ENCODE data around the gene BEND4. TPM values are rescaled to one million over a fixed set of nuclear protein-coding genes. Genes with fewer than 3 reads are reported as not detected.

The BEND4 gene
- total and polyA plus RNA-seq, 4 donors: 1.4 to 5.0 (median 3.2) TPM

DNA sequence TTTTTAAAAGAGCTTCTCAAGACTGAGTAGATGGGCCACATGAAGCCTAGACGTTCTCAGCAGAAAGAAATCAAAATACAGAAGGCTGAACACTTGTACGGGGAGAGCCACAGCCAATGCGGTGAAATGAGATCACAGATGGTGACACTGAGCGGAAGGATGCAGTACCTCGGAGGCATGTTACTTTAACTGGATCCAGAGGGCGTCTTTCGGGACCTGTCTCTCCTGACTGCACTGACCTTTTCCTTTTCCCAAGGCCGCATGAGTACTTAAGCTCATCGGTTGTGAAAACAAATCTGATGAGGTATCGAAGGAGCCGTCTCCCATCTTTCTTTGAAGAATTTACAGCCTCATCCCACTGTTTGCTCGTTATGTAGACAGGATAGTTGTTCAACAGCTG, 32.6 kb downstream of the BEND4 start:
- Histone ChIP-seq H3K4me3 (ENCODE audit: low read depth, low read length) (no peak overlapping the region), H3K9me3 (ENCODE audit: control insufficient read depth, insufficient read depth, low read length) (no peaks in the 10 kb centered on the region), H3K27ac (ENCODE audit: low read depth, low read length) (no peak overlapping the region), H3K36me3 (ENCODE audit: control insufficient read depth, insufficient read depth, low read length) (no peaks in the 10 kb centered on the region), H3K27me3 (ENCODE audit: control insufficient read depth, insufficient read depth, low read length) (no peaks in the 10 kb centered on the region), H3K4me1 (ENCODE audit: control insufficient read depth, insufficient read depth, low read length) (no peaks in the 10 kb centered on the region)
- WGBS (ENCODE audit: insufficient coverage): 60% methylated on average over 9 of the region's 12 CpGs
- DNase-seq (ENCODE audit: low read depth in 4 of 6, low spot score in 6 of 6): peak in 2 of 6 donors; percentile 9 to 47

DNA sequence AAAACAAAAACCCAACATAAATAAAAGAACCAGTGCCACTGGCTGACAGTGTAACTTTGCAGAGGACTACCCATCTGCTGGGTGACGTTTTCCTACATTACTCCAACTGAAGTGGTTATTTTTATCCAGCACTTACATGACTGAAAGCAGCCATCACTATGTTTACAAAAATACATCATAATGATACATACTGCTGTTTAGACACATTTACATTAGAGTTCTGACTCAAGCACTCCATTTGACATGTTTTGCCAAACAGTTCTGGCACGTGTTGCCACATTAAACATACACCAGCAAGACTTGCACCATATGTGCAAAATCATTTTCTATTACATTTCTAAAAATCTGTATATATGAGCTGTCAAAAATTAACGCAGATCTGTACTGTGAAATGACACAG, 39.6 kb downstream of the BEND4 start:
- no peak overlapping the region for H3K27ac ChIP-seq (ENCODE audit: low read depth, low read length)
- 90% methylated on average over 1 of the region's 3 CpGs for WGBS (ENCODE audit: insufficient coverage)
- peak in 2 of 6 donors; percentile 10 to 79 for DNase-seq (ENCODE audit: low read depth in 4 of 6, low spot score in 6 of 6)

DNA sequence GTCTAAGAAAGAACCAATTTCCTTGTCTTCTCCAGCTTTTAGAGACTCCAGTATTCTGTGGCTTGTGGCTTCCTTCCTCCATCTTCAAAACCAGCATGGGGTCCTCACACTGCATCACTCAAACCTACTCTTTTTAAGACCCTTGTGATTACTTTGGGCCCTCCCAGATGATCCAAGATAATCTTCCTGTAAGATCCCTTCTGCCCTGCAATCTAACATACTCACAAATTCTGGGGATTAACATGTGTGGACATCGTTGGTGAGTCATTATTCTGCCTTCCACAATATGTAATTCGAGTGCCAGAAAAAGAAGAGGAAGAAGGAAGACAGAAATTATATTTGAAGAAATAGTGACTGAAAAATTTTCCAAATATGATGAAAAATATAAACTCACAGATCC, 47.9 kb downstream of the BEND4 start:
- Histone ChIP-seq H3K4me3 (ENCODE audit: low read depth, low read length) (no peak overlapping the region), H3K36me3 (ENCODE audit: control insufficient read depth, insufficient read depth, low read length) (no peaks in the 10 kb centered on the region), H3K9me3 (ENCODE audit: control insufficient read depth, insufficient read depth, low read length) (no peaks in the 10 kb centered on the region), H3K27me3 (ENCODE audit: control insufficient read depth, insufficient read depth, low read length) (no peaks in the 10 kb centered on the region), H3K27ac (ENCODE audit: low read depth, low read length) (no peak overlapping the region), H3K4me1 (ENCODE audit: control insufficient read depth, insufficient read depth, low read length) (no peaks in the 10 kb centered on the region)
- no peak for DNase-seq (ENCODE audit: low read depth in 4 of 6, low spot score in 6 of 6)
- WGBS (ENCODE audit: insufficient coverage): no CpG with 5 or more reads among the region's 2 CpGs

More for the DNA sequence above, 39.6 kb downstream of the BEND4 start:
- no peaks in the 10 kb centered on the region for H3K9me3 ChIP-seq (ENCODE audit: control insufficient read depth, insufficient read depth, low read length)
- no peak overlapping the region for H3K4me3 ChIP-seq (ENCODE audit: low read depth, low read length)
- H3K27me3 ChIP-seq (ENCODE audit: control insufficient read depth, insufficient read depth, low read length): no peaks in the 10 kb centered on the region
- no peaks in the 10 kb centered on the region for H3K4me1 ChIP-seq (ENCODE audit: control insufficient read depth, insufficient read depth, low read length)
- H3K36me3 ChIP-seq (ENCODE audit: control insufficient read depth, insufficient read depth, low read length): no peaks in the 10 kb centered on the region

DNA sequence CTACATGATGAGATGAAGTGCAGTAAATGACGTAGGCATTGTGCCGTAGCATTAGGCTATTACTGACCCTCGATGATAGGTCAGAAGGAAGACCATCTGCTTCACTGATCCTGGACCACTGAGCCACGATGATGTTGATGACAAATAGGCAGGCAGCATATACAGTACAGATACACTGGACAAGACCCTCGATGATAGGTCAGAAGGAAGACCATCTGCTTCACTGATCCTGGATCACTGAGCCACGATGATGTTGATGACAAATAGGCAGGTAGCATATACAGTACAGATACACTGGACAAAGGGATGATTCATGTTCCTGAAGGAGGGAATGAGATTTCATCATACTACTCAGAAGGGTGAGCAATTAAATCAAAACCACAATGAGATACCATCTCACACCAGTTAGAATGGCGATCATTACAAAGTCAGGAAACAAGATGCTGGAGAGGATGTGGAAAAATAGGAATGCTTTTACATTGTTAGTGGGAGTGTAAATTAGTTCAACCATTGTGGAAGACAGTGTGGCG, 50.9 kb downstream of the BEND4 start:
- DNase-seq (ENCODE audit: low read depth in 4 of 6, low spot score in 6 of 6): no peak
- H3K4me1 ChIP-seq (ENCODE audit: control insufficient read depth, insufficient read depth, low read length): no peaks in the 10 kb centered on the region
- no peak overlapping the region for H3K4me3 ChIP-seq (ENCODE audit: low read depth, low read length)
- H3K36me3 ChIP-seq (ENCODE audit: control insufficient read depth, insufficient read depth, low read length): no peaks in the 10 kb centered on the region
- 100% methylated on average over 5 of the region's 8 CpGs for WGBS (ENCODE audit: insufficient coverage)
- no peaks in the 10 kb centered on the region for H3K9me3 ChIP-seq (ENCODE audit: control insufficient read depth, insufficient read depth, low read length)
- no peaks in the 10 kb centered on the region for H3K27me3 ChIP-seq (ENCODE audit: control insufficient read depth, insufficient read depth, low read length)
- no peak overlapping the region for H3K27ac ChIP-seq (ENCODE audit: low read depth, low read length)

DNA sequence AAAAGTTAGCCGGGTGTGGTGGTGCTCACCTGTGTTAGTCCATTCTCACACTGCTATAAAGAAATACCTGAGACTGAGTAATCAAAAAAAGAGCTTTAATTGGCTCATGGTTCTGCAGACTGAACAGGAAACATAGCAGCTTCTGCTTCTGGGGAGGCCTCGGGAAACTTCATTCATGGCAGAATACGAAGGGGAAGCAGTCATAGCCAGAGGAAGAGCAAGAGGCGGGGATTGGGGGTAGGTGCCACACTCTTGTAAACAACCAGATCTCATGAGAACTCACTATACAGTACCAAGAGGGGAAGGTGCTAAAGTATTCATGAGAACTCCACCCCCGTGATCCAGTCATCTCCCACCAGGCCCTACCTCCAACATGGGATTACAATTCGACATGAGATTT, 64.1 kb downstream of the BEND4 start:
- Histone ChIP-seq H3K4me1 (ENCODE audit: control insufficient read depth, insufficient read depth, low read length) (no peaks in the 10 kb centered on the region), H3K27ac (ENCODE audit: low read depth, low read length) (no peak overlapping the region), H3K27me3 (ENCODE audit: control insufficient read depth, insufficient read depth, low read length) (no peaks in the 10 kb centered on the region), H3K4me3 (ENCODE audit: low read depth, low read length) (no peak overlapping the region), H3K36me3 (ENCODE audit: control insufficient read depth, insufficient read depth, low read length) (peaks cover 3% of the 10 kb centered on the region), H3K9me3 (ENCODE audit: control insufficient read depth, insufficient read depth, low read length) (no peaks in the 10 kb centered on the region)
- DNase-seq (ENCODE audit: low read depth in 4 of 6, low spot score in 6 of 6): no peak
- WGBS (ENCODE audit: insufficient coverage): no CpG with 5 or more reads among the region's 6 CpGs

DNA sequence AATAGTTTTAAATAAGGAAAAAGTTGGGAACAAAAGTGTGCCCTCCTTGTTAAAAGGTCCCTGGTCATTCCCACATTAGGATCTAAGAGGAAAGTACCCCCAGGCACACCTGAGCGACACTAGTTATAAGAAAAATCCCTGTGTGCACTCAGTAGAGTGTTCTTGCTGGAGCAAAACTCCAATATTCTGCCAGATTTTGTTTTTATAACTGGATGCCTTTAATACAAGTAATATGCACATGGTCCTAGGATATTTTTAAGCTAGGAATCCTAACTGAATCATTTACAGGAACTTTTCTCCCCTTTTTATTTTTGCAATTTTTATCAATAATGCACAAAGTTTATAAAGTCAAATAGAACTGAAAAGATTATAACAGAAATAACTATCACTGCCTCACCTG, 68.6 kb downstream of the BEND4 start:
- no peak for DNase-seq (ENCODE audit: low read depth in 4 of 6, low spot score in 6 of 6)
- H3K4me1 ChIP-seq (ENCODE audit: control insufficient read depth, insufficient read depth, low read length): no peaks in the 10 kb centered on the region
- no peaks in the 10 kb centered on the region for H3K27me3 ChIP-seq (ENCODE audit: control insufficient read depth, insufficient read depth, low read length)
- 100% methylated on average over 1 of the region's 1 CpG for WGBS (ENCODE audit: insufficient coverage)
- no peaks in the 10 kb centered on the region for H3K9me3 ChIP-seq (ENCODE audit: control insufficient read depth, insufficient read depth, low read length)
- no peak overlapping the region for H3K4me3 ChIP-seq (ENCODE audit: low read depth, low read length)
- no peak overlapping the region for H3K27ac ChIP-seq (ENCODE audit: low read depth, low read length)
- peaks cover 8% of the 10 kb centered on the region for H3K36me3 ChIP-seq (ENCODE audit: control insufficient read depth, insufficient read depth, low read length)

DNA sequence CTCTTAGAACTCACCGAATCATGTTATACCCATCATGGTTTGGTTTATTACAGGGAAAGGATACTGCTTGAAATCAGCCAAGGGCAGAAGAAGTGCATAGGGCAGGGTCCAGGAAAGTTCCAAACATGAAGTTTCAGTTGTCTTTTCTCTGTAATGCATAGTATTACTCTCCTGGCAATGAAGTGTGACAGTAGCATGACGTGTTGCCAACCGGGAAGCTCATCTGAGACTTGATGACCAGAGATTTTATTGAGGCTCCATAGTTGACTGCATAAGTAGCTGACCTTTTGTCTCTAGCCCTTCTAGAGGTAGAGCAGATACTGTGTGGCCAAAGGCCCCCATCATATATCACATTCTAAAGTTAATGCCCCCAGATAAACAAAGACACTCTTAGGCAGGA, 72.1 kb downstream of the BEND4 start:
- Histone ChIP-seq H3K4me3 (ENCODE audit: low read depth, low read length) (no peak overlapping the region), H3K27ac (ENCODE audit: low read depth, low read length) (no peak overlapping the region), H3K9me3 (ENCODE audit: control insufficient read depth, insufficient read depth, low read length) (no peaks in the 10 kb centered on the region), H3K4me1 (ENCODE audit: control insufficient read depth, insufficient read depth, low read length) (no peaks in the 10 kb centered on the region), H3K36me3 (ENCODE audit: control insufficient read depth, insufficient read depth, low read length) (peaks cover 8% of the 10 kb centered on the region), H3K27me3 (ENCODE audit: control insufficient read depth, insufficient read depth, low read length) (no peaks in the 10 kb centered on the region)
- no CpG with 5 or more reads among the region's 3 CpGs for WGBS (ENCODE audit: insufficient coverage)
- DNase-seq (ENCODE audit: low read depth in 4 of 6, low spot score in 6 of 6): no peak

DNA sequence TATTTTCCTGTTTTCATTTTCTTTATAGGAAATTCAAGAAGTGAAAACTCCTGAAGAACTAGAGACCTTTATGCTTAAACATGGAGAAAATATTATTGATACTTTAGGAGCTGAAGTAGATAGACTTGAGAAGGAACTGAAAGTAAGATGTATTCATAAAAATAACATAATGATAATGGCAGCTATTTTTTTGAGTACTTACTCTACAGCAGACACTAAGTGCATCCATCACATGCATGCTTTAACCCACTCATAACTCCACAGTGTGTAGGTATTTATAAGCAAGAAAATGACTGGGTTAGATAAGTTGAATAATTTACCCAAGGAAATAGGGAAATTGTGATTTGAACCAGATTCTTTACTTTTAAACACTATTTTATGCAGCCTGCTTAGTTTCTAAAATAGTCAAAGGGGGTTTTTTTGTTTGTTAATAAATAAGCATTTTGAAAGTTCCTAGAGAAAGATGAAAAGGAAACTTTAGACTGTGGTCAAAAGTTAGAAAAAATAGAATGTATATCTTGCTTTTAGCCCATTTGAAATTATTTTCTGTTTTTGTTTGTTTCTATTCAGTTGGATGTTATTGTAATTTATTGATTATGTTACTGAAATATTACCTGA, 74.2 kb downstream of the BEND4 start:
- no peak for DNase-seq (ENCODE audit: low read depth in 4 of 6, low spot score in 6 of 6)
- H3K4me1 ChIP-seq (ENCODE audit: control insufficient read depth, insufficient read depth, low read length): no peaks in the 10 kb centered on the region
- no peak overlapping the region for H3K4me3 ChIP-seq (ENCODE audit: low read depth, low read length)
- peaks cover 5% of the 10 kb centered on the region for H3K36me3 ChIP-seq (ENCODE audit: control insufficient read depth, insufficient read depth, low read length)
- no peaks in the 10 kb centered on the region for H3K9me3 ChIP-seq (ENCODE audit: control insufficient read depth, insufficient read depth, low read length)
- no peak overlapping the region for H3K27ac ChIP-seq (ENCODE audit: low read depth, low read length)
- no peaks in the 10 kb centered on the region for H3K27me3 ChIP-seq (ENCODE audit: control insufficient read depth, insufficient read depth, low read length)

DNA sequence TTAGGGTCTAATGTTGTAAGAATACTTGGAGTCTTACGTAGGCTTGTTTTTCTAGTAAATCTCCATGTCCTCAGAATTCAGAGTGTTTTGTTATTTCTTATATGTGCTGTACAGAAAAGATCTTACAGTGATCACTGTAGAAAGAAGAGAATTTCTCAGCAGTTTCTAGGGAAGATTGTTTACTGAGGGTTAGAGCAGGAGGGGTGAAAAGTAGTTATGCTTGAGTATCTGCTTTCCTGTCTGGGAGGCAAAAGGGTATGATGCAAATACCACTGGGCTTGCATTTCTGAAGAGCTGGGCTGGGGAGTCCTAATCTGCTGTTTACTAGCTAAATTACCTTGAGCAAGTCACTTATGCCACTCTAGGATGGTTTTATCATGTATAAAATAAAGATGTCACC, 78.2 kb downstream of the BEND4 start:
- Histone ChIP-seq H3K36me3 (ENCODE audit: control insufficient read depth, insufficient read depth, low read length) (peaks cover 6% of the 10 kb centered on the region), H3K9me3 (ENCODE audit: control insufficient read depth, insufficient read depth, low read length) (no peaks in the 10 kb centered on the region)
- 86% methylated on average over 1 of the region's 1 CpG for WGBS (ENCODE audit: insufficient coverage)

DNA sequence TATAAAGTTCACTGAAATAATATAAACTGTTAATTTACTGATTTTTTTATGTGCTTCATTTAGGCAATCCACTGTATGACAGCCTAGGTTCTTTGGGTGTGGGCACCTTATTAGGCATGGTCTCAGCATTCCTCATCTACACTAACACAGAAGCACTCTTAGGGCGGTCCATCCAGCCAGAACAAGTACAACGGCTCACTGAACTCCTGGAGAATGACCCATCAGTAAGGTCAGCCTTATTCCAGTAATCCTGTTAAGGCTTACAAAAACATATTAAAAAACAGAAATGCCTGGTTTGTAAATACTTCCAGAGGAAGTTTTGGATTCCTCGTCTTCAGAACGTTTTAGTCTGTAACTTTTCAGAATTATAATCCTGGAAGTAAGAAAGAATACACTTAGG, 82.0 kb downstream of the BEND4 start:
- Histone ChIP-seq H3K9me3 (ENCODE audit: control insufficient read depth, insufficient read depth, low read length) (no peaks in the 10 kb centered on the region), H3K27me3 (ENCODE audit: control insufficient read depth, insufficient read depth, low read length) (no peaks in the 10 kb centered on the region), H3K27ac (ENCODE audit: low read depth, low read length) (no peak overlapping the region), H3K4me1 (ENCODE audit: control insufficient read depth, insufficient read depth, low read length) (no peaks in the 10 kb centered on the region), H3K4me3 (ENCODE audit: low read depth, low read length) (no peak overlapping the region), H3K36me3 (ENCODE audit: control insufficient read depth, insufficient read depth, low read length) (peaks cover 5% of the 10 kb centered on the region)
- WGBS (ENCODE audit: insufficient coverage): no CpG with 5 or more reads among the region's 4 CpGs
- no peak for DNase-seq (ENCODE audit: low read depth in 4 of 6, low spot score in 6 of 6)

More for the DNA sequence above, 78.2 kb downstream of the BEND4 start:
- no peak overlapping the region for H3K4me3 ChIP-seq (ENCODE audit: low read depth, low read length)
- H3K27ac ChIP-seq (ENCODE audit: low read depth, low read length): no peak overlapping the region
- DNase-seq (ENCODE audit: low read depth in 4 of 6, low spot score in 6 of 6): no peak
- no peaks in the 10 kb centered on the region for H3K27me3 ChIP-seq (ENCODE audit: control insufficient read depth, insufficient read depth, low read length)
- H3K4me1 ChIP-seq (ENCODE audit: control insufficient read depth, insufficient read depth, low read length): no peaks in the 10 kb centered on the region
